Body of pancreas (tissue), 4 donors: ENCODE measurements around the gene B3GAT3. TPM values are rescaled to one million over a fixed set of nuclear protein-coding genes. Genes with fewer than 3 reads are reported as not detected.
"Not testable (repeated sequence)": the region's sequence is repeated elsewhere in the genome, so short reads cannot be mapped to it uniquely, and the experiment has no call there.

ENCODE experiments used
- ATAC-seq: fragments of 150-250 bp; one replicate; pipeline ENCODE4 v1.9.1; 2016
- DNase-seq, 4 donors: peaks; one replicate each; pipeline ENCODE4 v3.0.0-alpha.2; 2019
- H3K27ac ChIP-seq, 4 donors: fragments of 200-600 bp; sonication (generic); 1 replicate in 3 of 4; 2 replicates in 1 of 4; pipeline versions ENCODE4 v1.5.1 to v1.6.1; 2016 to 2019; ENCODE audit warnings: mild to moderate bottlenecking in 1 of 4, mixed read lengths in 1 of 4, moderate library complexity in 1 of 4
- H3K27me3 ChIP-seq, 2 donors: fragments of 200-600 bp; sonication (generic); one replicate each; pipeline ENCODE4 v1.6.0; 2016; ENCODE audit warnings: mild to moderate bottlenecking in 1 of 2
- H3K36me3 ChIP-seq, 2 donors: fragments of 200-600 bp; sonication (generic); replicated peaks in 1 of 2; 2 replicates each; pipeline ENCODE4 v1.5.1; 2016; ENCODE audit warnings: low read depth in 2 of 2; ENCODE audit not compliant: insufficient read depth in 1 of 2
- H3K4me1 ChIP-seq: fragments of 200-600 bp; sonication (generic); one replicate; pipeline ENCODE4 v1.6.0; 2016
- H3K4me3 ChIP-seq, 2 donors: fragments of 200-600 bp; sonication (generic); 1 replicate in 1 of 2; 2 replicates in 1 of 2; pipeline ENCODE4 v1.5.1; 2016 to 2019
- H3K9me3 ChIP-seq, 3 donors: fragments of 200-600 bp; sonication (generic); 1 replicate in 2 of 3; 2 replicates in 1 of 3; pipeline ENCODE4 v1.5.1; 2016
- CTCF ChIP-seq, 7 experiments: fragments of 450-650 bp in 4 of 7; fragments of 200-600 bp in 3 of 7; sonication (generic) in 3 of 7; IDR thresholded peaks; one replicate each; pipeline ENCODE4 v1.5.1; 2016 to 2019; ENCODE audit warnings: antibody characterized with exemption in 7 of 7
- POLR2A ChIP-seq, 3 donors: fragments of 450-650 bp; IDR thresholded peaks; one replicate each; pipeline ENCODE4 v1.6.1; 2016; ENCODE audit warnings: antibody characterized with exemption in 3 of 3, mild to moderate bottlenecking in 2 of 3
- WGBS, 2 donors: methylation state at CpG; one replicate each; pipeline ENCODE4 v1.1.5; 2017; 5-methylcytosine and 5-hydroxymethylcytosine counted together
- intact Hi-C: fragments of 100-400 bp; cut with DNase I; formaldehyde crosslinking; loops from one replicate; pipeline ENCODE4 v1.15.1; 2023
- total RNA-seq, 2 donors: library from RNA; depleted of rRNA; stranded (reverse); fragments of >200 nt; gene quantifications; one replicate each; pipeline ENCODE4 v1.1.0, GENCODE V29; 2016

Gene B3GAT3
- total RNA-seq, 2 donors from 2014 or later, result 17.1 to 63.0 TPM

- H3K27me3 ChIP-seq, result no peaks in the 10 kb centered on the region
- intact Hi-C loops, result no loop called here
- TF ChIP-seq POLR2A (IDR thresholded peaks at IDR 0.05), result no peak
- TF ChIP-seq CTCF (IDR thresholded peaks at IDR 0.05), result no peak
- H3K4me1 ChIP-seq, result peaks cover 44% of the 10 kb centered on the region
- H3K9me3 ChIP-seq, result no peaks in the 10 kb centered on the region
- DNase-seq (peak in 1 of 4 donors; percentile 9), ATAC-seq (no peak)
- WGBS, 2 donors, result 0 to 1% methylated on average over 33 of the region's 33 CpGs
- H3K36me3 ChIP-seq, result peaks cover 3 to 16% of the 10 kb centered on the region in 2 donors
- peak overlapping the region; percentile 55 to 73 for H3K4me3 ChIP-seq
- peak overlapping the region; percentile 15 to 91 (median 62) for H3K27ac ChIP-seq
Observed at GRCh38 chr11:62573006-62573591, 48.7 kb downstream of the B3GAT3 start.

GRCh38 chr11:62572431-62572830, 49.4 kb downstream of the B3GAT3 start:
- peaks cover 3 to 18% of the 10 kb centered on the region in 2 donors for H3K36me3 ChIP-seq
- H3K4me1 ChIP-seq, result peaks cover 44% of the 10 kb centered on the region
- intact Hi-C loops, result no loop called here
- H3K4me3 ChIP-seq, result peak overlapping the region in 1 of 2 donors; percentile 73
- TF ChIP-seq POLR2A (IDR thresholded peaks at IDR 0.05) (no peak), CTCF (IDR thresholded peaks at IDR 0.05) (no peak)
- 72 to 79% methylated on average over 12 of the region's 12 CpGs for WGBS, 2 donors
- no peaks in the 10 kb centered on the region for H3K9me3 ChIP-seq
- no peaks in the 10 kb centered on the region for H3K27me3 ChIP-seq
- no peak for ATAC-seq
- peak overlapping the region in 1 of 4 donors; percentile 58 for H3K27ac ChIP-seq
- DNase-seq, result no peak

GRCh38 chr11:62571493-62571892, 50.3 kb downstream of the B3GAT3 start:
- H3K27ac ChIP-seq, DNase-seq, H3K9me3 ChIP-seq, ATAC-seq, H3K27me3 ChIP-seq, intact Hi-C loops, H3K4me3 ChIP-seq: not testable (repeated sequence)
- Histone ChIP-seq H3K36me3 (peaks cover 7 to 25% of the 10 kb centered on the region in 2 donors), H3K4me1 (peaks cover 42% of the 10 kb centered on the region)
- WGBS, 2 donors, result 74 to 83% methylated on average over 5 of the region's 5 CpGs

- WGBS, 2 donors, result 88 to 95% methylated on average over 5 of the region's 5 CpGs
- intact Hi-C loops, H3K4me3 ChIP-seq, H3K9me3 ChIP-seq, DNase-seq, H3K27ac ChIP-seq, ATAC-seq, H3K27me3 ChIP-seq: not testable (repeated sequence)
- H3K36me3 ChIP-seq, result peaks cover 7 to 29% of the 10 kb centered on the region in 2 donors
- H3K4me1 ChIP-seq, result peaks cover 36% of the 10 kb centered on the region
Observed at GRCh38 chr11:62570903-62571302, 50.9 kb downstream of the B3GAT3 start.

GRCh38 chr11:62569611-62570010, 52.2 kb downstream of the B3GAT3 start:
- intact Hi-C loops, result no loop called here
- TF ChIP-seq POLR2A (IDR thresholded peaks at IDR 0.05) (no peak), CTCF (IDR thresholded peaks at IDR 0.05) (no peak)
- peaks cover 7 to 29% of the 10 kb centered on the region in 2 donors for H3K36me3 ChIP-seq
- DNase-seq (no peak), ATAC-seq (no peak)
- 76 to 77% methylated on average over 1 of the region's 1 CpG for WGBS, 2 donors
- H3K27ac ChIP-seq, result no peak overlapping the region
- peaks cover 27% of the 10 kb centered on the region for H3K4me1 ChIP-seq
- H3K9me3 ChIP-seq, result no peaks in the 10 kb centered on the region
- no peak overlapping the region for H3K4me3 ChIP-seq
- H3K27me3 ChIP-seq, result no peaks in the 10 kb centered on the region
